ENCODE measurements around the gene S100A8. TPM values are rescaled to one million over a fixed set of nuclear protein-coding genes. Genes with fewer than 3 reads are reported as not detected.

The S100A8 gene
- total RNA-seq, 1 donor from 2014 or later: not detected

DNA sequence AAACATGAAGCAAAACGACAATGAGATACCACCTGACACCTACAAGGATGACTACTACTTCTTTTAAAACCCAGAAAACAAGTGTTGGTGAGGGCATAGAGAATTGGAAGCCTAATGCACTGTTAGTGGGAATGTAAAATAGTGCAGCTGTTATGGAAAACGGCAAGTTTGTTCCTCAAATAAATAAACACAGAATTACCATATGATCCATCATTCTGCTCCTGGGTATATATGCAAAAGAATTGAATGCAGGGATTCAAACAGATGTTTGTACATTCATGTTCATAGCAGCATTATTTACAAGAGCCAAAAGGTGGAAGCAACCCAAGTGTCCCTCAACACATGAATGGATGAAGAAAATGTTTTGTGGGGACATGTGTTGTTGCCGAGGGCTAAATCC is 1.4 kb upstream of the S100A8 start:
- TF ChIP-seq EZH2 (IDR thresholded peaks at IDR 0.05) (no peak), EZH2phosphoT487 (IDR thresholded peaks at IDR 0.05) (no peak)
- TF ChIP-seq, protein P1, sequence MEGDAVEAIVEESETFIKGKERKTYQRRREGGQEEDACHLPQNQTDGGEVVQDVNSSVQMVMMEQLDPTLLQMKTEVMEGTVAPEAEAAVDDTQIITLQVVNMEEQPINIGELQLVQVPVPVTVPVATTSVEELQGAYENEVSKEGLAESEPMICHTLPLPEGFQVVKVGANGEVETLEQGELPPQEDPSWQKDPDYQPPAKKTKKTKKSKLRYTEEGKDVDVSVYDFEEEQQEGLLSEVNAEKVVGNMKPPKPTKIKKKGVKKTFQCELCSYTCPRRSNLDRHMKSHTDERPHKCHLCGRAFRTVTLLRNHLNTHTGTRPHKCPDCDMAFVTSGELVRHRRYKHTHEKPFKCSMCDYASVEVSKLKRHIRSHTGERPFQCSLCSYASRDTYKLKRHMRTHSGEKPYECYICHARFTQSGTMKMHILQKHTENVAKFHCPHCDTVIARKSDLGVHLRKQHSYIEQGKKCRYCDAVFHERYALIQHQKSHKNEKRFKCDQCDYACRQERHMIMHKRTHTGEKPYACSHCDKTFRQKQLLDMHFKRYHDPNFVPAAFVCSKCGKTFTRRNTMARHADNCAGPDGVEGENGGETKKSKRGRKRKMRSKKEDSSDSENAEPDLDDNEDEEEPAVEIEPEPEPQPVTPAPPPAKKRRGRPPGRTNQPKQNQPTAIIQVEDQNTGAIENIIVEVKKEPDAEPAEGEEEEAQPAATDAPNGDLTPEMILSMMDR (IDR thresholded peaks at IDR 0.05): no peak
- no peak for DNase-seq (ENCODE audit: low spot score)
- H3K27me3 Mint-ChIP-seq (ENCODE audit: insufficient read depth, low read depth): peaks cover 4% of the 10 kb centered on the region

DNA sequence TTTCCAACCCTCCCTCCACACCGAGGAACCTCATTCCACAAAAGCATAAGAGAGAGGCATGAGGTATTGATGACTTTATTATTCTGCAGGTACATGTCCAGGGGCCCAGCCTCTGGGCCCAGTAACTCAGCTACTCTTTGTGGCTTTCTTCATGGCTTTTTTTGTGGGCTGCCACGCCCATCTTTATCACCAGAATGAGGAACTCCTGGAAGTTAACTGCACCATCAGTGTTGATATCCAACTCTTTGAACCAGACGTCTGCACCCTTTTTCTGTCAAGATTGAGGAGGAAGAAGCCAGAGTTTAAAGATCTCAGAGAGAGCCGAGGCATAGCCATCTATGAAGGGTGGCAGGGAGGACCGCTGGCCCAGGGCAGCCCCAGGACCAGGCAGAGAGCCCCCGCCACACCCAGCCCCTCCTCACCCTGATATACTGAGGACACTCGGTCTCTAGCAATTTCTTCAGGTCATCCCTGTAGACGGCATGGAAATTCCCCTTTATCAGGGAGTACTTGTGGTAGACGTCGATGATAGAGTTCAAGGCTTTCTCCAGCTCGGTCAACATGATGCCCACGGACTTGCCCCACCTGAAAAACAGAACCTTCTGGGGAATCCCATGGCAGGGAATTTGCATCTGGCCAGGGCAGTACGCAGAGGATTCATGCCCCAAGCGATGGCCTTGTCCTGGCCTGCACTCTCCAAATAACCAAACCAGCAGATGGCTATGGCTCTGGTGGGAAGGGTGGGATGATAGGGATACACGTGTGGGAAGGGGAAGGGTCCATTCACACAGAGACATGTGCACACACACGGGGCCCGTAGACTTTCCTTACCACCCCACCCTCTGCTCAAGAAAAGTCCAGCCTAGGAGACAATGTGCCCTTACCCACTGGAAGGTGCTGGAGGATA is 647 bp downstream of the S100A8 start:
- Mint-ChIP-seq H3K4me1 (no peaks in the 10 kb centered on the region), H3K27me3 (ENCODE audit: insufficient read depth, low read depth) (peaks cover 2% of the 10 kb centered on the region), H3K36me3 (no peaks in the 10 kb centered on the region), H3K27ac (no peak overlapping the region), H3K4me3 (no peak overlapping the region), H3K9me3 (no peaks in the 10 kb centered on the region)
- H2AFZ ChIP-seq (replicated peaks): no peak overlapping the region
- no peak overlapping the region for H3K4me3 ChIP-seq
- no peak overlapping the region for H3K27ac ChIP-seq
- no peaks in the 10 kb centered on the region for H3K36me3 ChIP-seq
- no peaks in the 10 kb centered on the region for H3K79me2 ChIP-seq (ENCODE audit: low read depth)
- no peak overlapping the region for H3K4me2 ChIP-seq
- no peaks in the 10 kb centered on the region for H3K27me3 ChIP-seq
- no peak overlapping the region for H3K9ac ChIP-seq
- no peaks in the 10 kb centered on the region for H3K4me1 ChIP-seq
- no peak for DNase-seq (ENCODE audit: low spot score)
- TF ChIP-seq EZH2phosphoT487 (IDR thresholded peaks at IDR 0.05): no peak
- TF ChIP-seq EZH2 (IDR thresholded peaks at IDR 0.05): no peak
- TF ChIP-seq, protein P1 (IDR thresholded peaks at IDR 0.05): no peak
- no peaks in the 10 kb centered on the region for H3F3A ChIP-seq (ENCODE audit: low read depth)
- no peaks in the 10 kb centered on the region for H3K9me3 ChIP-seq (ENCODE audit: low read depth)
- H4K20me1 ChIP-seq (ENCODE audit: low read depth): no peaks in the 10 kb centered on the region

More for the DNA sequence above, 1.4 kb upstream of the S100A8 start:
- Histone ChIP-seq H3K27me3 (no peaks in the 10 kb centered on the region), H3K4me1 (no peaks in the 10 kb centered on the region), H3F3A (ENCODE audit: low read depth) (no peaks in the 10 kb centered on the region), H3K9ac (no peak overlapping the region), H4K20me1 (ENCODE audit: low read depth) (no peaks in the 10 kb centered on the region), H3K36me3 (no peaks in the 10 kb centered on the region), H3K9me3 (ENCODE audit: low read depth) (no peaks in the 10 kb centered on the region), H3K27ac (no peak overlapping the region), H3K4me2 (no peak overlapping the region), H2AFZ (replicated peaks) (no peak overlapping the region), H3K4me3 (no peak overlapping the region), H3K79me2 (ENCODE audit: low read depth) (no peaks in the 10 kb centered on the region)
- H3K36me3 Mint-ChIP-seq: no peaks in the 10 kb centered on the region
- no peak overlapping the region for H3K27ac Mint-ChIP-seq
- no peaks in the 10 kb centered on the region for H3K4me1 Mint-ChIP-seq
- H3K4me3 Mint-ChIP-seq: no peak overlapping the region
- no peaks in the 10 kb centered on the region for H3K9me3 Mint-ChIP-seq

DNA sequence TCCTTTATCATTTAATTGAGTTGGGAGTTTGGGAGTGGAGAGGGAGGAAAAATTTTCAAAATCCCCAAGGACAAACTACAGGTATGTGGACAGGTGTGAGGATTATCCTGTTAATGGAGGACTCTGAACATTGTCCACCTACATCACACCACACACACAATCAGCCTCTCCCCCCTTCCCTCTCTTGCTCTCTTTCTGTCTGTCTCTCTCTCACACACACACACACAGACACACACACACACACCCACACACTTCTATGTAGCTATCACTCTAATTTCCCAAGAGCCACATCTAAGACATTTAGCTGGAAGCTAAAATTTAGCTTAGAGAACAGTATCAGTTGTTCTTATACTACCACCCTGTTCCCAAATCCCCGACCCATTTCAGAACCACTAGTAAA is 1.5 kb downstream of the S100A8 start:
- H3K9ac ChIP-seq: no peak overlapping the region
- no peaks in the 10 kb centered on the region for H4K20me1 ChIP-seq (ENCODE audit: low read depth)
- H2AFZ ChIP-seq (replicated peaks): no peak overlapping the region
- Mint-ChIP-seq H3K36me3 (no peaks in the 10 kb centered on the region), H3K4me3 (no peak overlapping the region), H3K27ac (no peak overlapping the region), H3K4me1 (no peaks in the 10 kb centered on the region), H3K27me3 (ENCODE audit: insufficient read depth, low read depth) (peaks cover 2% of the 10 kb centered on the region), H3K9me3 (no peaks in the 10 kb centered on the region)
- no peak overlapping the region for H3K4me3 ChIP-seq
- H3K9me3 ChIP-seq (ENCODE audit: low read depth): no peaks in the 10 kb centered on the region
- no peaks in the 10 kb centered on the region for H3K36me3 ChIP-seq
- H3F3A ChIP-seq (ENCODE audit: low read depth): no peaks in the 10 kb centered on the region
- DNase-seq (ENCODE audit: low spot score): no peak
- H3K4me2 ChIP-seq: no peak overlapping the region
- H3K27me3 ChIP-seq: no peaks in the 10 kb centered on the region
- H3K79me2 ChIP-seq (ENCODE audit: low read depth): no peaks in the 10 kb centered on the region
- H3K27ac ChIP-seq: no peak overlapping the region
- H3K4me1 ChIP-seq: no peaks in the 10 kb centered on the region
- TF ChIP-seq EZH2 (IDR thresholded peaks at IDR 0.05) (no peak), EZH2phosphoT487 (IDR thresholded peaks at IDR 0.05) (no peak)
- TF ChIP-seq, protein P1 (IDR thresholded peaks at IDR 0.05): no peak
